Activated CD4-positive, alpha-beta memory T cell treated with anti-CD3 and anti-CD28 coated beads, Interleukin-2, amount 10 ng/mL, durations not matched to agents 7 days and 5 days (primary cell): Measurements from ENCODE around the gene MAST3. TPM values are rescaled to one million over a fixed set of nuclear protein-coding genes. Genes with fewer than 3 reads are reported as not detected.
"Not testable (repeated sequence)": the region's sequence is repeated elsewhere in the genome, so short reads cannot be mapped to it uniquely, and the experiment has no call there.

Experiments
- CTCF ChIA-PET: fragments of 350-600 bp; sonication (Branson Sonifier 250); formaldehyde crosslinking; loops from one replicate; lab custom pipeline; 2021; ENCODE audit warnings: antibody characterized with exemption, inconsistent platforms; lab: Charles Lee
- POLR2A ChIA-PET: fragments of 350-600 bp; sonication (Branson Sonifier 250); formaldehyde crosslinking; loops from one replicate; lab custom pipeline; 2021; ENCODE audit warnings: antibody characterized with exemption; lab: Charles Lee
- DNase-seq: peaks from one replicate; pipeline ENCODE4 v3.0.0-alpha.2; 2020
- H3K27ac Mint-ChIP-seq: one replicate; pipeline ENCODE4 v1.8.0; 2021; ENCODE audit warnings: mild to moderate bottlenecking, mixed read lengths
- H3K27me3 Mint-ChIP-seq: one replicate; pipeline ENCODE4 v1.8.0; 2021; ENCODE audit warnings: mixed read lengths
- H3K36me3 Mint-ChIP-seq: one replicate; pipeline ENCODE4 v1.8.0; 2021; ENCODE audit warnings: low read depth, mixed read lengths
- H3K4me1 Mint-ChIP-seq: one replicate; pipeline ENCODE4 v1.8.0; 2021; ENCODE audit warnings: mixed read lengths
- H3K4me3 Mint-ChIP-seq: one replicate; pipeline ENCODE4 v1.8.0; 2021; ENCODE audit warnings: mild to moderate bottlenecking, mixed read lengths
- H3K9me3 Mint-ChIP-seq: one replicate; pipeline ENCODE4 v1.8.0; 2021; ENCODE audit warnings: mixed read lengths
- total RNA-seq, 2 experiments: library from RNA; stranded (reverse); gene quantifications; one replicate each; pipeline ENCODE4 v1.2.3, GENCODE V29; 2021

MAST3 gene
- total RNA-seq, 2 experiments from 2014 or later: 29.2 to 29.9 TPM

DNA sequence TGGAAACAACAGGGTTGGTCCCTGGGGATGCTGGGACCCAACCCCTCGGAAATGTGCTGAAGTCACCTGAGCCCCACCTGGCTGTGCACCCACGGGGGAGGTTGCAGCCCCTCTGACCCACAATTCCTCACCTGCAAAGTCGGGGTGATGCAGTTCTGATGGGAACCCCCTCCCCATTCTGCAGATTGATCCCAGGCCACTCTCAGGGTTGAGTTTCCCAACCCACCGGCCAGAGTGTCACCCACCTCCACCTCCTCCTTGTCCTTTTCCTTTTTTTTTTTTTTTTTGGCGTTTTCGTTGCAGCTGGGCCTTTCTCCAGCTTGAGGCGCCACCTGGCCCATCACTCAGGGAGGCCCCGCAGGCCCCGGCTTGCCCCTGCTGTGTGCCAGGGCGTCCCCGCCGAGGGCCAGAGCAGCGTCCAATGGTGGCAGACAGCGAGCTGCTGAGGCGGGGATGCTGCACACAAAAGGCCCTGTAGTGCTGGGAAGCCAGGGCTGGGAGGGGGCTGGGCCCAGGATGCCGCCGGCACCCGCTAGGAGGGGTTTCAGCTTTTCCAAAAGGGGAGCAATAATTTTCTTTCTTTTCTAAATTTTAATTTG, 60.0 kb downstream of the MAST3 start:
- ChIA-PET CTCF (interaction anchor here (0.7 to 1.2 kb wide), 2 partner anchors 11 to 113 kb away, joined by 3 read pairs; no protein-coding TSS in a partner anchor), POLR2A (no interaction called here)
- no peak for DNase-seq
- Mint-ChIP-seq H3K27ac (no peak overlapping the region), H3K4me3 (no peak overlapping the region), H3K27me3 (no peaks in the 10 kb centered on the region), H3K36me3 (peaks cover 3% of the 10 kb centered on the region), H3K9me3 (no peaks in the 10 kb centered on the region), H3K4me1 (peaks cover 24% of the 10 kb centered on the region)

DNA sequence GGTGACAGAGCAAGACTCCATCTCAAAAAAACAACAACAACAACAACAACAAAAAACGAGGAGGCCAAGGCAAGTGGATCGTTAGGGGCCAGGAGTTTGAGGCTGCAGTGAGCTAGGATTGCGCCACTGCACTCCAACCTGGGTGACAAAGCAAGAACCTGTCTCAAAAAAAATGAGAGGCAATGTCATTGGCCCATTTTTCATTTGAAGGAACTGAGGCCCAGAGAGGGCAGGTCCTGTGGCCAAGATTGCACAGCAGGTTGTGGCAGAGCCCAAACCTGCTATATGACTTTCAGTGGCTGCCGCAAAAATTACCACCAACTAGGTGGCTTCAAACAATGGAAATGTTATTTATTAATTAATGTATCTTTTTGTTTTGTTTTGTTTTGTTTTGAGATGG, 60.9 kb downstream of the MAST3 start:
- Mint-ChIP-seq H3K27me3 (no peaks in the 10 kb centered on the region), H3K4me3 (no peak overlapping the region), H3K36me3 (peaks cover 3% of the 10 kb centered on the region), H3K9me3 (no peaks in the 10 kb centered on the region), H3K27ac (no peak overlapping the region), H3K4me1 (peaks cover 24% of the 10 kb centered on the region)
- DNase-seq: no peak
- ChIA-PET POLR2A (no interaction called here), CTCF (interaction anchor here (1.2 kb wide), 1 partner anchor 10 kb away, joined by 3 read pairs; no protein-coding TSS in a partner anchor)

DNA sequence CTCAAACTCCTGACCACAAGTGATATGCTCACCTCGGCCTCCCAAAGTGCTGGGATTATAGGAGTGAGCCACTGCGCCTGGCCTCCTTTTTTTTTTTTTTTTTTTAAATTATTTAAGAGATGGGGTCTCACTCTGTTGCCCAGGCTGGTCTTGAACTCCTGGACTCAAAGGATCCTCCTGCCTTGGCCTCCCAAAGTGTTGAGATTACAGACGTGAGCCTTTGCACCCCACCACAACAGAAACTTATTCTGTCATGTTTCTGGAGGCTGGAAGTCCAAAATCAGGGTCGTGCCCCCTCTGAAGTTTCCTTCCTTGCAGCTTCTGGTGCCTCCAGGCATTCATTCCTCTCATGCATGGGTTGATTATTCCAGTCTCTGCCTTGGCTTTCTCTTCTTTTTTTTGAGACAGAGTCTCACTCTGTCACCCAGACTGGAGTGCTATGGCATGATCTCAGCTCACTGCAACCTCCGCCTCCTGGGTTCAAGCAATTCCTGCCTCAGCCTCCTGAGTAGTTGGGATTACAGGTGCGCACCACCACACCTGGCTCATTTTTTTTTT, 61.6 kb downstream of the MAST3 start:
- H3K4me3 Mint-ChIP-seq, DNase-seq, H3K9me3 Mint-ChIP-seq, H3K27ac Mint-ChIP-seq, H3K27me3 Mint-ChIP-seq, H3K36me3 Mint-ChIP-seq, POLR2A ChIA-PET: not testable (repeated sequence)
- CTCF ChIA-PET: interaction anchor here (1.2 to 2.8 kb wide), 3 partner anchors 8 to 17 kb away, joined by 3 to 9 read pairs (median 3); no protein-coding TSS in a partner anchor
- peaks cover 20% of the 10 kb centered on the region for H3K4me1 Mint-ChIP-seq

GRCh38 chr19:18159810-18160209, 62.2 kb downstream of the MAST3 start:
- H3K4me1 Mint-ChIP-seq: peaks cover 14% of the 10 kb centered on the region
- CTCF ChIA-PET: interaction anchor here (0.6 to 2.8 kb wide), 6 partner anchors 9 to 234 kb away, joined by 3 to 9 read pairs (median 4); no protein-coding TSS in a partner anchor
- no peak overlapping the region for H3K27ac Mint-ChIP-seq
- peaks cover 3% of the 10 kb centered on the region for H3K36me3 Mint-ChIP-seq
- H3K9me3 Mint-ChIP-seq: no peaks in the 10 kb centered on the region
- POLR2A ChIA-PET: interaction anchor here (1.1 to 1.8 kb wide), 7 partner anchors 7 to 252 kb away, joined by 3 to 7 read pairs (median 5); partner anchors contain the start of genes IFI30, JUND and PIK3R2
- H3K4me3 Mint-ChIP-seq: no peak overlapping the region
- no peaks in the 10 kb centered on the region for H3K27me3 Mint-ChIP-seq
- DNase-seq: no peak

DNA sequence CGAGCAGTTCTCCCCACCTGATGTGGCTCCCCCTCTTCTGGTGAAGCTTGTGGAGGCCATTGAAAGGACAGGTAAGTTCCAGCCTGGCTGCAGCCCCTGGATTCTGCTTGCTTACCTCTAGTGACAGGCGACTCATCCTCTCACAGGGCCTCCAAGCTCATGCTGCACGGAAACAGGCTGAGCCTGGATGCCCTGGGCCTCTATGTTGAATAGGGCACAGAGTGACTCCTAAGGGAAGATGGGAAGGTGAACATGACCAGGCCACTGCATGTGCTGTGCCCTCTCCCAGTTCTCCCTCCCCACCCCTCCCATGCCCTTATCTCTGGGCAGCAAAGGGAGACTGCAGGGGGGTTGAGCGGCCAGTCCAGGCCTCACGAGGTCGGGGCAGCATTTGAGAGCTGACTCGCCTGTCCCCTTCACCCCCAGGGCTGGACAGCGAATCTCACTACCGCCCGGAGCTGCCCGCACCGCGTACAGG, 63.0 kb downstream of the MAST3 start:
- DNase-seq: no peak
- H3K4me3 Mint-ChIP-seq: peak overlapping the region; percentile 65
- peak overlapping the region; percentile 49 for H3K27ac Mint-ChIP-seq
- ChIA-PET POLR2A (interaction anchor here (1.0 to 1.8 kb wide), 11 partner anchors 8 to 251 kb away, joined by 3 to 7 read pairs (median 3); partner anchors contain the start of genes IFI30, JUND, MPV17L2 and PIK3R2), CTCF (interaction anchor here (0.6 to 2.8 kb wide), 8 partner anchors 9 to 234 kb away, joined by 3 to 9 read pairs (median 5); partner anchors contain the start of gene MPV17L2)
- no peaks in the 10 kb centered on the region for H3K27me3 Mint-ChIP-seq
- H3K9me3 Mint-ChIP-seq: no peaks in the 10 kb centered on the region
- peaks cover 3% of the 10 kb centered on the region for H3K36me3 Mint-ChIP-seq
- peaks cover 14% of the 10 kb centered on the region for H3K4me1 Mint-ChIP-seq

DNA sequence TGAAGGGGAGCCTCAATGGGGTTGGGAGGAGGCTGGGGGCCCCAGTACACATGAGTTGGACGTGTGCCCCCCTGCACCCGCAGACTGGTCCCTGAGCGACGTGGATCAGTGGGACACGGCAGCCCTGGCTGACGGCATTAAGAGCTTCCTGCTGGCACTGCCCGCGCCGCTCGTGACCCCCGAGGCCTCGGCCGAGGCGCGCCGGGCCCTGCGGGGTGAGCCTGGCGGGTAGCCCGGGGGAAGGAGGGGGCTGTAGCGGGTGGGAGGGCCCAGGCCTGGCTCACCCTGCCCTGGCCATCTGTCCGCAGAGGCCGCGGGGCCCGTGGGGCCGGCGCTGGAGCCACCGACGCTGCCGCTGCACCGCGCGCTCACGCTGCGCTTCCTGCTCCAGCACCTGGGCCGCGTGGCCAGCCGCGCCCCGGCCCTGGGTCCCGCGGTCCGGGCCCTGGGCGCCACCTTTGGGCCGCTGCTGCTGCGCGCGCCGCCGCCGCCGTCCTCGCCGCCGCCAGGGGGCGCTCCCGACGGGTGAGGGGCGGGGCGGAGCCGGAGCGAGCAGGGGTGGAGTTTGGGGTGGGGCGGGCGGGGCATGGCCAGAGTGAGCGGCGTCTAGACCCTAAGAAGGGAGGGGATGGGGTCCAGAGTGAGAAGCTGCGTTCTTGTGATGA, 63.5 kb downstream of the MAST3 start:
- Mint-ChIP-seq H3K9me3 (no peaks in the 10 kb centered on the region), H3K27ac (peak overlapping the region; percentile 49), H3K27me3 (no peaks in the 10 kb centered on the region), H3K36me3 (peaks cover 9% of the 10 kb centered on the region), H3K4me1 (peaks cover 14% of the 10 kb centered on the region), H3K4me3 (peak overlapping the region; percentile 65)
- DNase-seq: peak; percentile 85
- POLR2A ChIA-PET: interaction anchor here (0.7 to 1.8 kb wide), 12 partner anchors 9 to 250 kb away, joined by 3 to 7 read pairs (median 4); partner anchors contain the start of genes IFI30, IL12RB1, JUND and MPV17L2
- CTCF ChIA-PET: interaction anchor here (0.7 to 2.8 kb wide), 9 partner anchors 8 to 161 kb away, joined by 3 to 9 read pairs (median 4); partner anchors contain the start of genes MPV17L2 and PIK3R2

- Mint-ChIP-seq H3K4me3 (peak overlapping the region; percentile 7), H3K27me3 (no peaks in the 10 kb centered on the region), H3K27ac (no peak overlapping the region), H3K9me3 (no peaks in the 10 kb centered on the region), H3K4me1 (peaks cover 11% of the 10 kb centered on the region), H3K36me3 (peaks cover 9% of the 10 kb centered on the region)
- ChIA-PET CTCF (interaction anchor here (0.7 to 2.8 kb wide), 5 partner anchors 9 to 63 kb away, joined by 3 to 9 read pairs (median 4); partner anchors contain the start of genes MPV17L2 and PIK3R2), POLR2A (interaction anchor here (0.7 to 1.8 kb wide), 5 partner anchors 11 to 75 kb away, joined by 3 to 6 read pairs (median 5); partner anchors contain the start of genes IFI30 and IL12RB1)
- DNase-seq: no peak
These were observed 64.0 kb downstream of the MAST3 start for GRCh38 chr19:18161636-18162002.

GRCh38 chr19:18164072-18164471, 66.5 kb downstream of the MAST3 start:
- Mint-ChIP-seq H3K4me1 (peaks cover 11% of the 10 kb centered on the region), H3K9me3 (no peaks in the 10 kb centered on the region), H3K4me3 (no peak overlapping the region), H3K27ac (no peak overlapping the region), H3K27me3 (no peaks in the 10 kb centered on the region), H3K36me3 (peaks cover 13% of the 10 kb centered on the region)
- DNase-seq: no peak
- ChIA-PET CTCF (interaction anchor here (0.5 to 2.7 kb wide), 3 partner anchors 12 to 228 kb away, joined by 3 to 10 read pairs (median 5); partner anchors contain the start of gene PIK3R2), POLR2A (interaction anchor here (0.9 to 1.1 kb wide), 2 partner anchors 10 to 13 kb away, joined by 3 read pairs; no protein-coding TSS in a partner anchor)

GRCh38 chr19:18165794-18166544, 68.4 kb downstream of the MAST3 start:
- no peaks in the 10 kb centered on the region for H3K27me3 Mint-ChIP-seq
- ChIA-PET POLR2A (no interaction called here), CTCF (interaction anchor here (0.6 to 2.7 kb wide), 3 partner anchors 53 to 55 kb away, joined by 3 to 27 read pairs (median 10); no protein-coding TSS in a partner anchor)
- H3K4me1 Mint-ChIP-seq: peaks cover 4% of the 10 kb centered on the region
- H3K27ac Mint-ChIP-seq: no peak overlapping the region
- no peaks in the 10 kb centered on the region for H3K9me3 Mint-ChIP-seq
- peaks cover 10% of the 10 kb centered on the region for H3K36me3 Mint-ChIP-seq
- no peak overlapping the region for H3K4me3 Mint-ChIP-seq
- DNase-seq: no peak

DNA sequence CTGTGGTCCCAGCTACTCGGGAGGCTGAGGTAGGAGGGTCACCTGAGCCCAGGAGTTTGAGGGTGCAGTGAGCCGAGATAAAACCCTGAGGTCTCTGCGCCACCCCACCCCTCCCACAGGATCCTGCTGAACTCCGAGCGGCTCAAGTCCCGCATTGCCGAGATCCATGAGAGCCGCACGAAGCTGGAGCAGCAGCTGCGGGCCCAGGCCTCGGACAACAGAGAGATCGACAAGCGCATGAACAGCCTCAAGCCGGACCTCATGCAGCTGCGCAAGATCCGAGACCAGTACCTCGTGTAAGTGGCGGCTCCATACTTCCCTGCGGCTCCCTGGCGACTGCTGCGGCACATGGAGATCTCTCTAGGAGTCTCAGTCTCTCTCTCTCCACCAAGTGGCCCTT, 69.4 kb downstream of the MAST3 start:
- ChIA-PET POLR2A (interaction anchor here (1.7 kb wide), 1 partner anchor 57 kb away, joined by 4 read pairs; no protein-coding TSS in a partner anchor), CTCF (interaction anchor here (0.5 to 2.4 kb wide), 4 partner anchors 49 to 180 kb away, joined by 3 to 27 read pairs (median 4); no protein-coding TSS in a partner anchor)
- H3K9me3 Mint-ChIP-seq: no peaks in the 10 kb centered on the region

GRCh38 chr19:18167975-18168645, 70.5 kb downstream of the MAST3 start:
- no peak overlapping the region for H3K4me3 Mint-ChIP-seq
- CTCF ChIA-PET: interaction anchor here (0.5 to 2.4 kb wide), 15 partner anchors 9 to 230 kb away, joined by 3 to 27 read pairs (median 4); partner anchors contain the start of genes MPV17L2 and PIK3R2
- H3K4me1 Mint-ChIP-seq: peaks cover 4% of the 10 kb centered on the region
- no peaks in the 10 kb centered on the region for H3K9me3 Mint-ChIP-seq
- H3K36me3 Mint-ChIP-seq: peaks cover 10% of the 10 kb centered on the region
- H3K27ac Mint-ChIP-seq: no peak overlapping the region
- peak; percentile 74 for DNase-seq
- POLR2A ChIA-PET: interaction anchor here (0.8 to 1.7 kb wide), 2 partner anchors 58 to 160 kb away, joined by 3 to 4 read pairs; partner anchors contain the start of gene ARRDC2
- H3K27me3 Mint-ChIP-seq: no peaks in the 10 kb centered on the region

More for the DNA sequence above, 69.4 kb downstream of the MAST3 start:
- H3K27me3 Mint-ChIP-seq: no peaks in the 10 kb centered on the region
- no peak overlapping the region for H3K4me3 Mint-ChIP-seq
- H3K36me3 Mint-ChIP-seq: peaks cover 10% of the 10 kb centered on the region
- DNase-seq: no peak
- H3K27ac Mint-ChIP-seq: no peak overlapping the region
- H3K4me1 Mint-ChIP-seq: no peaks in the 10 kb centered on the region
